ENCODE data around the gene UBE2K. TPM values are rescaled to one million over a fixed set of nuclear protein-coding genes. Genes with fewer than 3 reads are reported as not detected.
A peak's percentile ranks its signal among the peaks of the same experiment; 100 is the strongest.

UBE2K gene
- total and polyA plus RNA-seq, 2 donors from 2014 or later: 56.7 to 59.6 TPM

GRCh38 chr4:39682138-39682537 is 15.8 kb upstream of the UBE2K start:
- FAIRE-seq (no peak), DNase-seq (no peak)
- Histone ChIP-seq H3K4me1 (ENCODE audit: control insufficient read depth in 2 of 3, insufficient read depth in 2 of 3, low read depth in 1 of 3, low read length in 3 of 3) (no peaks in the 10 kb centered on the region), H3K27me3 (ENCODE audit: control insufficient read depth, insufficient read depth, low read length) (no peaks in the 10 kb centered on the region), H3K27ac (ENCODE audit: low read depth in 2 of 2, low read length in 2 of 2) (no peak overlapping the region), H3K9ac (ENCODE audit: low read length in 3 of 3) (no peak overlapping the region), H3K4me3 (ENCODE audit: low read length in 3 of 3) (no peak overlapping the region), H3K9me3 (ENCODE audit: control insufficient read depth in 2 of 3, insufficient read depth in 1 of 3, low read length in 3 of 3) (no peaks in the 10 kb centered on the region), H3K36me3 (ENCODE audit: control insufficient read depth in 2 of 3, insufficient read depth in 3 of 3, low read length in 3 of 3) (no peaks in the 10 kb centered on the region)
- intact Hi-C loops (cut with DNase I): no loop called here
- no peak for TF ChIP-seq CTCF (IDR thresholded peaks at IDR 0.05; ENCODE audit: borderline replicate concordance, extremely low read depth, insufficient read depth)

- no peak overlapping the region for H3K9ac ChIP-seq (ENCODE audit: low read length in 3 of 3)
- no peak overlapping the region for H3K27ac ChIP-seq (ENCODE audit: low read depth in 2 of 2, low read length in 2 of 2)
- no peaks in the 10 kb centered on the region for H3K4me1 ChIP-seq (ENCODE audit: control insufficient read depth in 2 of 3, insufficient read depth in 2 of 3, low read depth in 1 of 3, low read length in 3 of 3)
- intact Hi-C loops (cut with DNase I): no loop called here
- no peak overlapping the region for H3K4me3 ChIP-seq (ENCODE audit: low read length in 3 of 3)
- DNase-seq (no peak), FAIRE-seq (no peak)
- H3K27me3 ChIP-seq (ENCODE audit: control insufficient read depth, insufficient read depth, low read length): no peaks in the 10 kb centered on the region
- no peaks in the 10 kb centered on the region for H3K9me3 ChIP-seq (ENCODE audit: control insufficient read depth in 2 of 3, insufficient read depth in 1 of 3, low read length in 3 of 3)
- H3K36me3 ChIP-seq (ENCODE audit: control insufficient read depth in 2 of 3, insufficient read depth in 3 of 3, low read length in 3 of 3): no peaks in the 10 kb centered on the region
- TF ChIP-seq CTCF (IDR thresholded peaks at IDR 0.05; ENCODE audit: borderline replicate concordance, extremely low read depth, insufficient read depth): no peak
These were observed 11.9 kb upstream of the UBE2K start for GRCh38 chr4:39685990-39686389.

GRCh38 chr4:39687014-39687413 is 10.9 kb upstream of the UBE2K start:
- no peak for DNase-seq
- intact Hi-C loops (cut with DNase I): no loop called here
- no peaks in the 10 kb centered on the region for H3K27me3 ChIP-seq (ENCODE audit: control insufficient read depth, insufficient read depth, low read length)
- no peak overlapping the region for H3K27ac ChIP-seq (ENCODE audit: low read depth in 2 of 2, low read length in 2 of 2)
- TF ChIP-seq CTCF (IDR thresholded peaks at IDR 0.05; ENCODE audit: borderline replicate concordance, extremely low read depth, insufficient read depth): no peak
- H3K4me1 ChIP-seq (ENCODE audit: control insufficient read depth in 2 of 3, insufficient read depth in 2 of 3, low read depth in 1 of 3, low read length in 3 of 3): no peaks in the 10 kb centered on the region
- no peak for FAIRE-seq
- H3K4me3 ChIP-seq (ENCODE audit: low read length in 3 of 3): no peak overlapping the region
- no peaks in the 10 kb centered on the region for H3K36me3 ChIP-seq (ENCODE audit: control insufficient read depth in 2 of 3, insufficient read depth in 3 of 3, low read length in 3 of 3)
- H3K9ac ChIP-seq (ENCODE audit: low read length in 3 of 3): no peak overlapping the region
- no peaks in the 10 kb centered on the region for H3K9me3 ChIP-seq (ENCODE audit: control insufficient read depth in 2 of 3, insufficient read depth in 1 of 3, low read length in 3 of 3)

GRCh38 chr4:39689970-39690369 is 8.0 kb upstream of the UBE2K start:
- no peaks in the 10 kb centered on the region for H3K9me3 ChIP-seq (ENCODE audit: control insufficient read depth in 2 of 3, insufficient read depth in 1 of 3, low read length in 3 of 3)
- TF ChIP-seq CTCF (IDR thresholded peaks at IDR 0.05; ENCODE audit: borderline replicate concordance, extremely low read depth, insufficient read depth): no peak
- H3K36me3 ChIP-seq (ENCODE audit: control insufficient read depth in 2 of 3, insufficient read depth in 3 of 3, low read length in 3 of 3): no peaks in the 10 kb centered on the region
- DNase-seq: no peak
- intact Hi-C loops (cut with DNase I): no loop called here
- no peak overlapping the region for H3K27ac ChIP-seq (ENCODE audit: low read depth in 2 of 2, low read length in 2 of 2)
- no peaks in the 10 kb centered on the region for H3K27me3 ChIP-seq (ENCODE audit: control insufficient read depth, insufficient read depth, low read length)
- no peak overlapping the region for H3K4me3 ChIP-seq (ENCODE audit: low read length in 3 of 3)
- no peak overlapping the region for H3K9ac ChIP-seq (ENCODE audit: low read length in 3 of 3)
- no peaks in the 10 kb centered on the region for H3K4me1 ChIP-seq (ENCODE audit: control insufficient read depth in 2 of 3, insufficient read depth in 2 of 3, low read depth in 1 of 3, low read length in 3 of 3)
- peak; percentile 96 for FAIRE-seq

Data from kidney (tissue), 14 donors.